ENCODE results near the gene CNTNAP5.

GRCh38 chr2:124035001-124035400, 9.9 kb downstream of the CNTNAP5 start:
- TF ChIP-seq CTCF (conservative IDR thresholded peaks at IDR 0.05; ENCODE audit: low read depth, low read length): no peak
- TF ChIP-seq SMC3 (IDR thresholded peaks at IDR 0.05; ENCODE audit: low read depth, low read length): no peak
- TF ChIP-seq MAZ (IDR thresholded peaks at IDR 0.05; ENCODE audit: borderline replicate concordance, low read depth, low read length): no peak
- no peak for TF ChIP-seq BHLHE40 (IDR thresholded peaks at IDR 0.05; ENCODE audit: low read depth, low read length)
- no peak for TF ChIP-seq POLR2A (IDR thresholded peaks at IDR 0.05; ENCODE audit: low read depth, low read length)
- TF ChIP-seq CHD1 (IDR thresholded peaks at IDR 0.05; ENCODE audit: low read depth, low read length): no peak
- no peak for TF ChIP-seq MXI1 (IDR thresholded peaks at IDR 0.05; ENCODE audit: borderline replicate concordance, low read depth, low read length)
- no peak for TF ChIP-seq FOS (IDR thresholded peaks at IDR 0.05; ENCODE audit: low read depth, low read length)
- TF ChIP-seq RAD21 (IDR thresholded peaks at IDR 0.05; ENCODE audit: low read length): no peak
- no peak for TF ChIP-seq MAFK (IDR thresholded peaks at IDR 0.05; ENCODE audit: low read depth, low read length)
- no peak for TF ChIP-seq USF2 (IDR thresholded peaks at IDR 0.05; ENCODE audit: low read depth, low read length)
- no peak for TF ChIP-seq RCOR1 (IDR thresholded peaks at IDR 0.05; ENCODE audit: insufficient replicate concordance, low read length)
- no peak for TF ChIP-seq CEBPB (IDR thresholded peaks at IDR 0.05; ENCODE audit: low read depth, low read length)

All from IMR-90 (cell line).